CD4-positive, CD25-positive, alpha-beta regulatory T cell (primary cell): ENCODE data around the gene LNP1. TPM values are rescaled to one million over a fixed set of nuclear protein-coding genes. Genes with fewer than 3 reads are reported as not detected.

Experiments
- ATAC-seq, 2 donors: fragments of 150-1000 bp; cut with Tn5 transposase; one replicate each; pipeline ENCODE4 v1.10.0; 2021; ENCODE audit warnings: low read depth in 2 of 2, moderate number of reproducible peaks in 2 of 2, moderate library complexity in 1 of 2
- DNase-seq, 3 donors: peaks; one replicate each; pipeline versions ENCODE4 v3.0.0 to v3.0.0-alpha.2; 2012 to 2022; ENCODE audit warnings: mixed read lengths in 1 of 3
- H3K27ac ChIP-seq: one replicate; pipeline ENCODE4 v1.7.0; 2013; ENCODE audit warnings: mild to moderate bottlenecking, low read length; ENCODE audit not compliant: insufficient read depth, poor library complexity, severe bottlenecking
- H3K27me3 ChIP-seq: one replicate; pipeline ENCODE4 v1.7.0; 2013; ENCODE audit warnings: low read length; ENCODE audit not compliant: control insufficient read depth, insufficient read depth
- H3K36me3 ChIP-seq: one replicate; pipeline ENCODE4 v1.7.0; 2013; ENCODE audit warnings: mild to moderate bottlenecking, low read length, moderate library complexity; ENCODE audit not compliant: control insufficient read depth, insufficient read depth
- H3K4me1 ChIP-seq: 2 replicates; pipeline ENCODE4 v1.7.0; 2013; ENCODE audit warnings: mild to moderate bottlenecking, low read length; ENCODE audit not compliant: insufficient read depth, control insufficient read depth, poor library complexity, severe bottlenecking
- H3K4me3 ChIP-seq: one replicate; pipeline ENCODE4 v1.7.0; 2013; ENCODE audit warnings: low read depth, mild to moderate bottlenecking, low read length, moderate library complexity
- H3K9me3 ChIP-seq, 2 experiments: 1 replicate in 1 of 2; 2 replicates in 1 of 2; pipeline ENCODE4 v1.7.0; 2013; ENCODE audit warnings: low read length in 2 of 2, mild to moderate bottlenecking in 1 of 2, moderate library complexity in 1 of 2; ENCODE audit not compliant: control insufficient read depth in 2 of 2
- H3K27ac Mint-ChIP-seq, 3 donors: one replicate each; pipeline ENCODE4 v1.8.0; 2020 to 2022; ENCODE audit warnings: mild to moderate bottlenecking in 3 of 3, mixed read lengths in 3 of 3, moderate library complexity in 2 of 3
- H3K27me3 Mint-ChIP-seq: one replicate; pipeline ENCODE4 v1.8.0; 2022; ENCODE audit warnings: mild to moderate bottlenecking, mixed read lengths
- H3K36me3 Mint-ChIP-seq: one replicate; pipeline ENCODE4 v1.8.0; 2020; ENCODE audit warnings: mixed read lengths
- H3K4me1 Mint-ChIP-seq, 4 donors: one replicate each; pipeline ENCODE4 v1.8.0; 2020 to 2022; ENCODE audit warnings: mixed read lengths in 4 of 4, mild to moderate bottlenecking in 1 of 4
- H3K4me3 Mint-ChIP-seq, 4 donors: one replicate each; pipeline ENCODE4 v1.8.0; 2020 to 2022; ENCODE audit warnings: mild to moderate bottlenecking in 4 of 4, mixed read lengths in 4 of 4, moderate library complexity in 3 of 4
- H3K9me3 Mint-ChIP-seq, 7 donors: one replicate each; pipeline ENCODE4 v1.8.0; 2020 to 2022; ENCODE audit warnings: mixed read lengths in 7 of 7, mild to moderate bottlenecking in 3 of 7, moderate library complexity in 2 of 7
- polyA plus RNA-seq, 4 donors: library from polyadenylated mRNA; unstranded; fragments of 300-500 nt; fragmentation: Illumina TruSeq; gene quantifications; one replicate each; pipeline ENCODE4 v1.2.3, GENCODE V29; 2021
- total RNA-seq: library from RNA; stranded (reverse); gene quantifications from one replicate; pipeline ENCODE4 v1.2.3, GENCODE V29; 2022

LNP1 gene
- total and polyA plus RNA-seq, 5 donors from 2014 or later = 0.73 to 2.0 (median 0.84) TPM

- Histone ChIP-seq H3K9me3 (no peaks in the 10 kb centered on the region), H3K4me1 (no peaks in the 10 kb centered on the region), H3K4me3 (no peak overlapping the region), H3K36me3 (no peaks in the 10 kb centered on the region), H3K27me3 (peaks cover 8% of the 10 kb centered on the region), H3K27ac (no peak overlapping the region)
- no peak for ATAC-seq
- no peak overlapping the region for H3K27ac Mint-ChIP-seq
- DNase-seq = no peak
- no peaks in the 10 kb centered on the region for H3K36me3 Mint-ChIP-seq
- H3K9me3 Mint-ChIP-seq = no peaks in the 10 kb centered on the region
- H3K4me3 Mint-ChIP-seq = no peak overlapping the region
- H3K4me1 Mint-ChIP-seq = no peaks in the 10 kb centered on the region
- H3K27me3 Mint-ChIP-seq = peaks cover 6% of the 10 kb centered on the region
Observed at GRCh38 chr3:100503448-100503847, 102.1 kb downstream of the LNP1 start.

Other genes starting within 250 kb of the LNP1 start
- 40.2 TPM for gene TBC1D23, start 140.5 kb upstream of the LNP1 start, total RNA-seq
- 10 to 100 TPM; 17.8 to 28.3 (median 20.0) TPM for gene TBC1D23, start 140.5 kb upstream of the LNP1 start, polyA plus RNA-seq
- gene NIT2, start 66.8 kb upstream of the LNP1 start, total RNA-seq = 26.1 TPM
- 10 to 100 TPM; 35.7 to 49.4 (median 44.9) TPM for gene NIT2, start 66.8 kb upstream of the LNP1 start, polyA plus RNA-seq
- 26.0 TPM for gene TOMM70, start 450 bp upstream of the LNP1 start, total RNA-seq
- 10 to 100 TPM; 12.4 to 22.2 (median 17.0) TPM for gene TOMM70, start 450 bp upstream of the LNP1 start, polyA plus RNA-seq
- gene TMEM45A, start 91.1 kb downstream of the LNP1 start, total RNA-seq = 0.39 TPM
- gene TMEM45A, start 91.1 kb downstream of the LNP1 start, polyA plus RNA-seq = not detected
- gene ADGRG7, start 208.1 kb downstream of the LNP1 start, total RNA-seq = not detected
- not detected for gene ADGRG7, start 208.1 kb downstream of the LNP1 start, polyA plus RNA-seq